Activated CD4-positive, alpha-beta memory T cell treated with anti-CD3 and anti-CD28 coated beads for 36 hours (primary cell): Measurements from ENCODE around the gene CDH11. TPM values are rescaled to one million over a fixed set of nuclear protein-coding genes. Genes with fewer than 3 reads are reported as not detected.

Source experiments
- CTCF ChIA-PET: fragments of 350-600 bp; sonication (Branson Sonifier 250); formaldehyde crosslinking; loops from one replicate; lab custom pipeline; 2021; ENCODE audit warnings: antibody characterized with exemption, inconsistent platforms; lab: Charles Lee
- POLR2A ChIA-PET: fragments of 350-600 bp; sonication (Branson Sonifier 250); formaldehyde crosslinking; loops from one replicate; lab custom pipeline; 2021; ENCODE audit warnings: antibody characterized with exemption; lab: Charles Lee
- DNase-seq: peaks from one replicate; pipeline ENCODE4 v3.0.0-alpha.2; 2020
- H3K27ac Mint-ChIP-seq: one replicate; pipeline ENCODE4 v1.8.0; 2021; ENCODE audit warnings: mixed read lengths
- H3K27me3 Mint-ChIP-seq: one replicate; pipeline ENCODE4 v1.8.0; 2021; ENCODE audit warnings: mixed read lengths
- H3K36me3 Mint-ChIP-seq: one replicate; pipeline ENCODE4 v1.8.0; 2021; ENCODE audit warnings: mixed read lengths
- H3K4me1 Mint-ChIP-seq: one replicate; pipeline ENCODE4 v1.8.0; 2021; ENCODE audit warnings: low read depth, mixed read lengths
- H3K4me3 Mint-ChIP-seq: one replicate; pipeline ENCODE4 v1.8.0; 2021; ENCODE audit warnings: mild to moderate bottlenecking, mixed read lengths
- H3K9me3 Mint-ChIP-seq: one replicate; pipeline ENCODE4 v1.8.0; 2021; ENCODE audit warnings: mixed read lengths
- intact Hi-C: fragments of 100-400 bp; cut with micrococcal nuclease; formaldehyde crosslinking; loops from one replicate; pipeline ENCODE4 v1.15.1; 2023
- total RNA-seq, 2 experiments: library from RNA; stranded (reverse); gene quantifications; one replicate each; pipeline ENCODE4 v1.2.3, GENCODE V29; 2021

CDH11 gene
- total RNA-seq, 2 experiments from 2014 or later = not detected

DNA sequence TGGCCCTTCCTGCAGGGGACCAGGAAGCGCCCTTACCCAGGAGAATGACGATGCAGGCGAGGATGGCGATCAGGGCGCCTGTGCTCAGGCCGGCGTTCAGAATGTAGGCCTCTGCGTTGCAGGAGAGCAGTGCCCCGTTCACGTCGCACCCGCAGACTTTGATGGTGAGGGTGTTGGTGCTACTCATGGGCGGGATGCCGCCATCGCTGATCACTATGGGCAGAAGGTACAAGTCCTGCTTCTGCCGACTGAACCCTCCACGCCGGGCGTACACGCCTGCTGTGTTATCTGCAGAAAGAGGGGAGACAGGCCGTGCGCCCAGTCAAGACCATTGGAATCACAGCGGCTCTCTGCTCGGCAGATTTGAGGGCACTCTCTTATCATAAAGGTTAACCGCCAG is 171.1 kb downstream of the CDH11 start:
- intact Hi-C loops = no loop called here

DNA sequence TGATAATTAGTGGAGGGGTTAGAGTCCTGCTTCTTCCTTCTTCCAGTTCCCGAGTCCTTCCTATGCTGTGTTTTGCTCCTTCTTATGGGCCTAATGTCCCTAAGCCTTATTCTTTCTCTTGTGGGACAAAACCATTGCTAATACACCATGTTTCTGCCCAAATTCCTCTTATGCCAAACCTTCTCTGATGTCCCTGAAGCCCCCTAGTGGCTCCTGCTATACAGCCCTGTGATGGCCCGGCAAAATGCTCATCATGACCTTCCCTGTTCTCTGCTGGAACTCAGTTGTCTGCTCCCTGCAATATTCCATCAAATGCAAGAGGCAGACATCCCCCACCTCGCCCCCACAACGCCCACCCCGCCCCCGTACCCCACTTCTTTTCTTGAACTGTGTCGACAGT is 171.6 kb downstream of the CDH11 start:
- peaks cover 27% of the 10 kb centered on the region for H3K9me3 Mint-ChIP-seq
- CTCF ChIA-PET = no interaction called here
- DNase-seq = no peak

More for the DNA sequence above, 171.1 kb downstream of the CDH11 start:
- DNase-seq = no peak
- Mint-ChIP-seq H3K27ac (no peak overlapping the region), H3K9me3 (peaks cover 26% of the 10 kb centered on the region), H3K4me1 (no peaks in the 10 kb centered on the region), H3K36me3 (no peaks in the 10 kb centered on the region), H3K27me3 (no peaks in the 10 kb centered on the region), H3K4me3 (no peak overlapping the region)
- POLR2A ChIA-PET = no interaction called here
- CTCF ChIA-PET = no interaction called here

DNA sequence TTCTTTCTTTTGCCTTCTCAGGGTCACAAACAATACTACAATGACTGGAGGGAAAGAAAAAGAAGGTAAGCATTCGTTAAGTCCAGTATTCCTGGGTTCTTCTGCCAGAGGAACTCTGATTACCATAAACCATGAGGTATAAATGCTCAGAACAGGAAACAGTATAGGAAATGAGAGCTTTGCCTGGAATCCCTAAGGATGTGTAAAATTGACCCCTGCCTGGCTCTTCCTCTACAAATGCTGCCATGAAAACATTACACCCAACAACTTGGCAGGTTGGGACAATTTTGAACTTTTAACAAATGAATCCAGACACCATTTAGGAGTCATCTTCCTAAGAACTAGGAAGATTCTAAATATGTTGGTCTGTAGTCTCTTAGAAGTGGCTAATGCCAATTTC is 173.8 kb downstream of the CDH11 start:
- peaks cover 45% of the 10 kb centered on the region for H3K9me3 Mint-ChIP-seq
- CTCF ChIA-PET = no interaction called here

More for the DNA sequence above, 171.6 kb downstream of the CDH11 start:
- Mint-ChIP-seq H3K4me1 (no peaks in the 10 kb centered on the region), H3K36me3 (no peaks in the 10 kb centered on the region), H3K27me3 (no peaks in the 10 kb centered on the region), H3K4me3 (no peak overlapping the region), H3K27ac (no peak overlapping the region)
- intact Hi-C loops = no loop called here
- POLR2A ChIA-PET = no interaction called here

DNA sequence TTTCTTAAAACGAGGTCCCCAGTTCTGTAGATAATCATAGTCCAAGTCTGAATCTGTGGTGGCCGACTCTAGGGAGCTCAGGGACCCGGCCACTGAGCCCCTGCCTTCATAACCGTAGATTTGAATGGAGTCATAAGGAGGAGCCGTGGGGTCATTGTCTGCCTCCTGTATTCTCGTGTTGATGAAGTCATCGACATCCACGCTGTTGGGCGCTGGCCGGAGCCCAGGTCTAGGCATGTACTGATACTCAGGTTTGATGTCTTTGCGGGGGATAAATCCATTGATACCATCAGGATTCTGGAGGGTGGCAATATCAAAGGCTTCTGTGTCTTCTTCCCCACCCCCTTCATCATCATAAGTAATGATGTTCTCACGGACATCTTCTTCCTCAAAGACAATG is 174.2 kb downstream of the CDH11 start:
- Mint-ChIP-seq H3K27me3 (no peaks in the 10 kb centered on the region), H3K9me3 (peaks cover 45% of the 10 kb centered on the region), H3K36me3 (no peaks in the 10 kb centered on the region), H3K4me1 (no peaks in the 10 kb centered on the region), H3K4me3 (no peak overlapping the region), H3K27ac (no peak overlapping the region)
- ChIA-PET POLR2A (no interaction called here), CTCF (no interaction called here)
- intact Hi-C loops = no loop called here
- DNase-seq = no peak

More for the DNA sequence above, 173.8 kb downstream of the CDH11 start:
- H3K4me3 Mint-ChIP-seq = no peak overlapping the region
- DNase-seq = no peak
- H3K4me1 Mint-ChIP-seq = no peaks in the 10 kb centered on the region
- no peaks in the 10 kb centered on the region for H3K36me3 Mint-ChIP-seq
- H3K27ac Mint-ChIP-seq = no peak overlapping the region
- intact Hi-C loops = no loop called here
- H3K27me3 Mint-ChIP-seq = no peaks in the 10 kb centered on the region
- POLR2A ChIA-PET = no interaction called here

DNA sequence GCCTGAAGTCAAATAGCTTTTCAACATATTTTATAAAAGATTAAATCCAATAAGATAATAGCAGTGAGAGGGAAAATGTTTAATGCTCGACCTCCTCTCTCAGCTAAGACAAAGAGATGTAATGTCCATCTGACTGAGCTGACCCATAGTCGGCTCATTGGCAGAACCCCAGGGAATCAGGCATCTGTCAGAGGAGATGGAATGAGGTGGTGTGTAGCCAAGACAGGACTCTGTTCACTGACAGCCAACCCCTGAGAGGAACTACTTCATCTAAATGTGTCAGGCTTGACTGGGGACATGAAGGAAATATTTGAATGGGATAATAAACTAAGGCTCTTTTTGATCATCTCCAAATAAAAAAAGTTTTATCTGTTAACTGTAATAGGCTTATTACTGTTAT is 188.0 kb downstream of the CDH11 start:
- no peak for DNase-seq
- Mint-ChIP-seq H3K4me1 (no peaks in the 10 kb centered on the region), H3K4me3 (no peak overlapping the region), H3K36me3 (no peaks in the 10 kb centered on the region), H3K27ac (no peak overlapping the region), H3K9me3 (peaks cover 11% of the 10 kb centered on the region), H3K27me3 (no peaks in the 10 kb centered on the region)
- CTCF ChIA-PET = interaction anchor here (0.6 kb wide), 1 partner anchor 161 kb away, joined by 3 read pairs; no protein-coding TSS in a partner anchor
- POLR2A ChIA-PET = no interaction called here
- intact Hi-C loops = no loop called here

DNA sequence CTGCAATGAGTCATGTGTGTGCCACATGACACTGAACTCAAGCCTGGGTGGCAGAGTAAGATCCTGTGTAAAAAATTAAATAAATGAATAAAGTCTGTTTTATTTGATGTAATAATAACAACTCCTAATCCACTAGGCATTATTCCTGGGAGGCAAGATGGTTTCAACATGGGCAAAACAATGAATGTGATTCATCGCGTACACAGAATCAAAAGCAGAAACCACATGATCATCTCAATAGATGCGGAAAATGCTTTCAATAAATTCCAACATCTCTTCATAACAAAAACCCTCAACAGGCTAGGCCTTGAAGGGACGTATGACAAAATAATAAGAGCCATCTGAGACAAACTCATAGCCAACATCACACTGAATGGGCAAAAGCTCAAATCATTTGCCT is 195.4 kb downstream of the CDH11 start:
- H3K27ac Mint-ChIP-seq = no peak overlapping the region
- DNase-seq = no peak
- CTCF ChIA-PET = no interaction called here
- H3K4me3 Mint-ChIP-seq = no peak overlapping the region
- H3K27me3 Mint-ChIP-seq = no peaks in the 10 kb centered on the region
- H3K9me3 Mint-ChIP-seq = peaks cover 29% of the 10 kb centered on the region
- no peaks in the 10 kb centered on the region for H3K4me1 Mint-ChIP-seq
- no peaks in the 10 kb centered on the region for H3K36me3 Mint-ChIP-seq
- POLR2A ChIA-PET = no interaction called here
- intact Hi-C loops = no loop called here

DNA sequence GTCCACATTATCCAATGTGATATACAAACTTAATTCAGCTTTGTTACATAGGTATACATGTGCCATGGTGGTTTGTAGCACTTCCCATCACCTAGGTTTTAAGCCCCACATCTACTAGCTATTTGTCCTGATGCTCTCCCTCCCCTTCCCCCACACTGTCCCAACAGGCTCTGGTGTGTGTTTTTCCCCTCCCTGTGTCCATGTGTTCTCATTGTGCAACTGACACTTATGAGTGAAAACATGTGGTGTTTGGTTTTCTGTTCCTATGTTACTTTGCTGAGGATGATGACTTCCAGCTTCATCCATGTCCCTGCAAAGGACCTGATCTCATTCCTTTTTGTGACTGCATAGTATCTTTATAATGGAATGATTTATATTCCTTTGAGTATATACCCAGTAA is 196.7 kb downstream of the CDH11 start:
- Mint-ChIP-seq H3K36me3 (no peaks in the 10 kb centered on the region), H3K27me3 (no peaks in the 10 kb centered on the region), H3K9me3 (peaks cover 35% of the 10 kb centered on the region), H3K4me1 (no peaks in the 10 kb centered on the region), H3K4me3 (no peak overlapping the region), H3K27ac (no peak overlapping the region)
- CTCF ChIA-PET = no interaction called here
- intact Hi-C loops = no loop called here
- POLR2A ChIA-PET = no interaction called here
- no peak for DNase-seq

DNA sequence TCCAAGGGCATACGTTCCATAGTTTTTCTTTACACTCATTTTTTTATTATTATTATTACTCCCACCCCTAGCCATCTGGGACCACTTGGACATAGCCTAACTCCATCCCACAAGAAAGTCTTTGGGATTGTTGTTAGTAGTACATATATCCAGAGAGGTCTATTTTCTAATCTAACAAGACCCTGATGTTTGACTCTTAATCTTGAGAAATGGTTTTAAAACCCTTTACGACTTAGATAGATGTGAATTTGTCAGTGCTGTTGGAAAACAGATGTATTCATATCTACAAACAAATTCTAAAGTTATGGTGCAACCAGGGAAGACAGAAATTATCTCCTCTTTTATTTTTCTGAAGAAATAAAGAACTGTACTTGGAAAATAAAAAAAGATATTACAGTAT is 197.8 kb downstream of the CDH11 start:
- POLR2A ChIA-PET = no interaction called here
- Mint-ChIP-seq H3K27ac (no peak overlapping the region), H3K4me1 (no peaks in the 10 kb centered on the region), H3K4me3 (no peak overlapping the region), H3K36me3 (no peaks in the 10 kb centered on the region), H3K9me3 (peaks cover 28% of the 10 kb centered on the region), H3K27me3 (no peaks in the 10 kb centered on the region)
- intact Hi-C loops = no loop called here
- DNase-seq = no peak
- CTCF ChIA-PET = no interaction called here

DNA sequence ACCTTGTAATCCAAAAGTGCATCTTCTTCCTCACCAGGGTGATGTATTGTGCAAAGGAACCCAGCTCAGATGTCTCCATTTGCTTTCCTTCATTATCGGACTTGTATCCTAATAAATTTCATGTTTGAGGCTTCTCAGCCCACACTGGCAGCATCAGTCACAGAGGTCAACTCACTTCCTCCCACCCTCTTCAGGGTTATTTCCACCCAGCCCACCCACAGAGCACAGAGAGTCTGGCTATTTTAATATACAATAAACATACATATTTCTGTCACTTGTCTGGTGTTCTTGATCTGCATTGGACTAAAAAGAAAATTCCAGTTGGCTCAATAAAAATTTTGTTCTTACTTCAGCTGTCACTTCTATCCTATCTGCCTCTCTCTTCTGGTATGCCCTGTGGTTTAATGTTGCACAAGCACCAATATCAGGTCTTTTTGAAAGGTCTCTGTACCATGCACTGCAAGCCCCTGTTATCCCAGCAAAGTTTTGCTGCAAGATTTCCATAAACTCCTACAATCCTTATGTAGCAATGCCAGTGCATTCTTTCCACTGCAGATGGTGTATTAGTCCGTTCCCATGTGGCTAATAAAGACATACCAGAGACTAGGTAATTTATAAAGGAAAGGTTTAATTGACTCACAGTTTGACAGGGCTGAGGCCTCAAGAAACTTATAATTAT is 201.8 kb downstream of the CDH11 start:
- Mint-ChIP-seq H3K27ac (no peak overlapping the region), H3K4me1 (no peaks in the 10 kb centered on the region), H3K27me3 (no peaks in the 10 kb centered on the region), H3K36me3 (no peaks in the 10 kb centered on the region), H3K9me3 (peaks cover 24% of the 10 kb centered on the region), H3K4me3 (no peak overlapping the region)
- no peak for DNase-seq
- CTCF ChIA-PET = no interaction called here
- intact Hi-C loops = no loop called here
- POLR2A ChIA-PET = no interaction called here

DNA sequence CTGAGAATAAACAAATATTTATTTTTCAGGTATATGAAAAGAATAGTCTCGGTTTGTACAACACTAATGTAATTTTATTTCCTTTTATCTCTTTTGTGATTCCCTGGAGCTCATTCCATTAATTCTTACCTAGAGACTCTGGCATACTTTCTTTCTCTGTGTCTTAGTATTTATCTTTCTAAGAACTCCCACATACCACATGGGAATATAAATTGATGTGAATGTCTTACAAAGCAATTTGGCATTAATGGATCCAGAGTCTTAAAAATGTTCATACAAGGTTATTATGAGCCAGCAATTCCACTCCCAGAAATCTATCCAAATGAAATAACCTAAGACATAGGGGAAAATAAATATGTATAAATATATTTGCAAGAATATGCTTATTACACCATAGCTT is 202.7 kb downstream of the CDH11 start:
- no peaks in the 10 kb centered on the region for H3K36me3 Mint-ChIP-seq
- DNase-seq = no peak
- H3K27me3 Mint-ChIP-seq = no peaks in the 10 kb centered on the region
- ChIA-PET POLR2A (no interaction called here), CTCF (no interaction called here)
- intact Hi-C loops = no loop called here
- H3K27ac Mint-ChIP-seq = no peak overlapping the region
- H3K4me1 Mint-ChIP-seq = no peaks in the 10 kb centered on the region
- no peak overlapping the region for H3K4me3 Mint-ChIP-seq
- H3K9me3 Mint-ChIP-seq = peaks cover 26% of the 10 kb centered on the region

DNA sequence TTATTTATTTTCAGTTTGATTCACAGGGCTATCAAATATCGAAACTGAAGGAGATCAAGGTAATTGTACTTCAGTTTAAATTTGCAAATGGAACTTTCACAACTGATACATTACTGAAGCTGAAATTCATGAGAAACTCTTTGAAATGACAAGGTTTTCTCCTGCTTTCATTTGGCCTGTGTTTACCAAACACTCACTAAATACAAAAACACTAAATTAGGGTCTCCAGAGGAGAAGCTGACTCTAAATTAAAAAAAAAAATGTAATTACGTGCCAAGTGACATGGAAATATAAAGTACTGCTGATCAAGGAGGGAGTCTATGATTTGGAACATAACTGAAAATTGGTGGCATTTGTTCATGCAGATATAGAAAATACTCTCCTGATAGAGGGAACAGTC is 205.8 kb downstream of the CDH11 start:
- Mint-ChIP-seq H3K4me3 (no peak overlapping the region), H3K9me3 (peaks cover 19% of the 10 kb centered on the region), H3K4me1 (no peaks in the 10 kb centered on the region), H3K27ac (no peak overlapping the region), H3K36me3 (no peaks in the 10 kb centered on the region), H3K27me3 (no peaks in the 10 kb centered on the region)
- no peak for DNase-seq
- intact Hi-C loops = no loop called here
- ChIA-PET POLR2A (no interaction called here), CTCF (no interaction called here)

DNA sequence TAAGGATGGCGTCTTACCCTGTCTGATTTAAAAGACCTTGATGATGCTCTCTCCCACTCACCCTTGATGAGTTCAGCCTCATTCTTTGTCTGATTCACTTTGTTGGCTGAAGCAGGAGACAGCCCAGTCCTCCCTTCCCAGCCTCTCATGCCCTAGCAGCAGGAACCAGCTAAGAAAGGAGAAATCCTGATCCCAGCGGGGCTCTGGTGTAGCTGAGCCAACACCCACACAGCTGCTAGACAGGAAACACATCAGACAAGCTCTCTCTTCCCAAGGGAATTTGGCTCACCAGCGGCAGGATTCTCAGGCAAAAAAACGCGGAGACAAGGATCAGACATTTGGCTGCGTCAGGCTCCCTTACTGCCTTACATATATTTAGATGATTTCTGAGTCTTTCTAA is 211.5 kb downstream of the CDH11 start:
- no peaks in the 10 kb centered on the region for H3K4me1 Mint-ChIP-seq
- no peaks in the 10 kb centered on the region for H3K27me3 Mint-ChIP-seq
- no peak overlapping the region for H3K27ac Mint-ChIP-seq
- CTCF ChIA-PET = no interaction called here
- peaks cover 21% of the 10 kb centered on the region for H3K9me3 Mint-ChIP-seq
- no peak for DNase-seq
- POLR2A ChIA-PET = no interaction called here
- H3K4me3 Mint-ChIP-seq = no peak overlapping the region
- H3K36me3 Mint-ChIP-seq = no peaks in the 10 kb centered on the region
- intact Hi-C loops = no loop called here

DNA sequence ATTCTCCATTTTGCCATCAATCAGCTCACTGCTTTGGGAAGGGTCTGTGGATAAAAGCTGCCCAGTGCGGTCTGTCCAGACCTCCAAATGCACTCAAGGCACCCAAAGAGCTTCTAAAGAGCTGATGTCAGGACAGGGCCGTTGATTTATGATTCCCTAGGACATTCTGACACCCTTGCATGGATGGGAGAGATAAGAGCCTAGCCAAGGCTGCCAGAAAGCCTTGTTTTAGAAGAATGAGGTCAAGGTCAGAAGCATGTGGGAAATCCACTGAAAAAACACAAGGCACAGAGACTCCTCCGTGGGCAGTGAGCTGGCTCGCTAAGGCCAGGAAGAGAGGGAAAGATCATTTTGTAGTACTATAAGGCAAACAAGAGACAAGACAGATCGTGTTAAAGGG is 214.0 kb downstream of the CDH11 start:
- POLR2A ChIA-PET = no interaction called here
- CTCF ChIA-PET = no interaction called here
- H3K36me3 Mint-ChIP-seq = no peaks in the 10 kb centered on the region

More for the DNA sequence above, 214.0 kb downstream of the CDH11 start:
- Mint-ChIP-seq H3K27me3 (no peaks in the 10 kb centered on the region), H3K9me3 (peaks cover 23% of the 10 kb centered on the region), H3K4me1 (no peaks in the 10 kb centered on the region), H3K4me3 (no peak overlapping the region), H3K27ac (no peak overlapping the region)
- DNase-seq = no peak
- intact Hi-C loops = no loop called here
